GM21529 (cell line): ENCODE results near the gene C9orf153.
"Not testable (repeated sequence)": the region's sequence is repeated elsewhere in the genome, so short reads cannot be mapped to it uniquely, and the experiment has no call there.

ENCODE experiments used
- ATAC-seq: cut with Tn5 transposase; IDR thresholded peaks from one replicate; pipeline ENCODE4 v1.9.1; 2021; ENCODE audit not compliant: unreplicated experiment

The C9orf153 gene

GRCh38 chr9:86193088-86193487, 66.4 kb downstream of the C9orf153 start:
- no peak for ATAC-seq

DNA sequence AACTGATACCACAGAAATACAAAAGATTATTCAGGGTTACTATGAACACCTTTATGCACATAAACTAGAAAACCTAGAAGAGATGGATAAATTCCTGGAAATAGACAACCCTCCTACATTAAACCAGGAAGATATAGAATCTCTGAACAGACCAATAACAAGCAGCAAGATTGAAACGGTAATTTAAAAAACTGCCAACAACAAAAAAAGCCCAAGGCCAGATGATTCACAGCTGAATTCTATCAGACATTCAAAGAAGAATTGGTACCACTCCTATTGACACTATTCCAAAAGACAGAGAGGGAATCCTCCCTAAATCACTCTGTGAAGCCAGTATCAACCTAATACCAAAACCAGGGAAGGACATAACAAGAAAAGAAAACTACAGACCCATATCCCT, 68.8 kb downstream of the C9orf153 start:
- ATAC-seq = not testable (repeated sequence)

GRCh38 chr9:86187121-86187520, 72.3 kb downstream of the C9orf153 start:
- no peak for ATAC-seq

- ATAC-seq = no peak
Observed at GRCh38 chr9:86186696-86187095, 72.8 kb downstream of the C9orf153 start.

GRCh38 chr9:86185872-86186271, 73.6 kb downstream of the C9orf153 start:
- no peak for ATAC-seq

DNA sequence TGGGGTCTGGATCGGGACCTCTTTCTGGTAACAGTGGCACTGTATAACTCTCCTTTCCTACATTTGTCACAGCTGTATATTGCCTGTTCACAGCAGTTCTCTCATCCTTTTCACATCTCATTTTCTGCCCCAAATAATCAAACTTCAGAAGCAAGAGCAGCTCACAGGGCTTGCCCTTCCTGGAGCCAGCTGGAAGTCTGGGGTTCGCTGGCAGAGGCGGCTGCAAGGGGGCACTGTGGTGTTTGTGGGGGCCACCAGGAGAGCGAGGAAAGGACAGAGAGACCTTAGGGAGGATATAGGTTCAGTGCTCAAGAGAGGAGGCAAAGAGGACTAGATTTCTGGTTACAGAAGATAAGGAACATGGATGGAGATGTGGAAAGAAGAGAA, 75.3 kb downstream of the C9orf153 start:
- ATAC-seq = no peak

- no peak for ATAC-seq
Observed at GRCh38 chr9:86183229-86184137, 76.0 kb downstream of the C9orf153 start.

DNA sequence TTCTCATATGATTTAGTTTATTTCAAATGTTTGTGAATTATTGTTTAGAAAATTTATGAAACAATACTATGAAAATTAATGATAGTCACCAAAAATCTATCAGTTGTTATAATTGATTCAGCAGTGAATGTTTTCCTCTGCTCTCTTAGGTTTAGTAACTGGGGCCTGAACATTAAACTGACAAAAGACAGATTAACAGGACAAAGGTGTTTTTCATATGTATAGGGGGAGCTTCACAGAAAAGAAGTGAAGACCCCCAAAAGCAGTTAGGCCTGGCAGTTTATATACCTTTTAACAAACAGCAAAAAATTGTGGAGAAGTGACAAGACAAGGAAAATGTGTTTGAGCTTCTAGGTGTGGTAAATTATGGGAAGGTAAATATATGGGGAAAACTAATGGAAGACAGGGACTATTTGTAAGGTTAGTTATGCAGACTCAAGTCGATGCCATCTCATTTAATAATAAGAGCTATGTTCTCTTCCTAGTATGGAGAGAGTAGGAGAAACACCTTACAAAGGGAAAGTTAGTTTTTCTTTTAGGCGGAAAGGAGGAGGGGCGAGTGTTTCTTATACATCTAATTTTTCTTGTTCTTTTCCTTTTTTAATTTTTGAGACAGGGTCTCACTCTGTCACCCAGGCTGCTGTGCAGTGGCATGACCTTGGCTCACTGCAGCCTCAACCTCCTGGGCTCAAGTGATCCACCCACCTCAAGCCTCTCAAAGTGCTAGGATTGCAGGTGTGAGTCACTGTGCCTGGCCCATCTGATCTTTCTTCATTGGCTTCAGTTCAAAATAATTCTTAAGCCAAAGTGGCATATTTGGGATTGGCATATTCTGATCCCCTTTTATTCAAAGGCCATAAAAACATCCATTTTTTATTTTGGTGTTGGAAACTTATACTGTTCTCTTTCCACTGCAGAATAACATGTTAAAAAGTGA, 77.8 kb downstream of the C9orf153 start:
- ATAC-seq = no peak

- ATAC-seq = no peak
Observed at GRCh38 chr9:86178503-86178902, 81.0 kb downstream of the C9orf153 start.

DNA sequence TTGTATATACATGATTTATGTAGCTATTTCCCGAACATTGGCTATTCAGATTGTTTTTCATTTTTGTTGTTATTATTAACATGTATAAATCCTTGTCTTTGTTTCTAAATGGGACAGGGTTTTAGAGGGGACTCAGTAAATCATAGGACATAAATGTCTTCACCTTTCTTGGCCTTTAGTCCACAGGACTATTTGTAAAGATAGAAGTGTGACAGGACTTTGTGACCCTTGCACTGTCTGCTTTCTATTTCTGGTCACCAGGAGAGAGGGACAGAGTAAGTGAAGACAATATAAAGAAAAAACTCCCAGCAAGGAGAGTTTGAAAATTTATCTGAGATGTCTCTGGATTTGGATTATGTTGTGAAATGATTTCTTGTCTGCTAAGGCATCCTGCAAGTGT, 81.5 kb downstream of the C9orf153 start:
- no peak for ATAC-seq

GRCh38 chr9:86176468-86176867, 83.0 kb downstream of the C9orf153 start:
- ATAC-seq = no peak

- no peak for ATAC-seq
Observed at GRCh38 chr9:86175743-86176456, 83.6 kb downstream of the C9orf153 start.

DNA sequence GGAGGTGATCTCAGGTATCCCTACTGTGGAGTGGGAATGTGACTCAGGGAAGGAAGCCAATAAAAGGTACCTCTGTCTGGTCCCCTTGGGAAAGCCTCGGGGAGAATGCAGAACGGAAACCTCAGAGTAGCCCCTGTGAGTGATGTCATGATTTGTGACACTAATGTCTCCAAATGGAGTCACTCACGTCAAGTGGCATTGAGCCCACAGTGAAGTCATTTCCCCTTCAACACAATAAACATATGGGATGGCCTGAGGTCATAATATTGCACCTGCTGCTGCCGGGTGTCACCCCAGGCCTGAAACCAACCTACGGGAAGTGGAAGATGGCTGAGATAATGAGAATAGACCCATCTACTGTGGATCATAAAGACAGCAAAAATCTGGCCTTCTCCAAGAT, 84.2 kb downstream of the C9orf153 start:
- no peak for ATAC-seq
